Mucosa of descending colon (tissue), 3 donors: ENCODE results near the gene UBXN11. TPM values are rescaled to one million over a fixed set of nuclear protein-coding genes. Genes with fewer than 3 reads are reported as not detected.

Source experiments
- ATAC-seq: fragments of 200-7000 bp; cut with Tn5 transposase; one replicate; pipeline ENCODE4 v1.9.1; 2020; ENCODE audit warnings: mild to moderate bottlenecking, moderate library complexity
- DNase-seq, 3 donors: peaks; one replicate each; pipeline ENCODE4 v3.0.0-alpha.2; 2020
- H3K36me3 ChIP-seq: fragments of 200-600 bp; one replicate; pipeline ENCODE4 v1.8.0; 2021; ENCODE audit warnings: low read depth, mild to moderate bottlenecking
- H3K4me1 ChIP-seq: fragments of 200-600 bp; one replicate; pipeline ENCODE4 v1.8.0; 2021; ENCODE audit warnings: low read depth, mild to moderate bottlenecking
- H3K4me3 ChIP-seq: fragments of 200-600 bp; one replicate; pipeline ENCODE4 v1.8.0; 2021; ENCODE audit warnings: mild to moderate bottlenecking
- H3K9me3 ChIP-seq: fragments of 200-600 bp; one replicate; pipeline ENCODE4 v1.8.0; 2021; ENCODE audit warnings: mild to moderate bottlenecking
- intact Hi-C, 2 donors: fragments of 100-400 bp; cut with DNase I in 1 of 2; cut with micrococcal nuclease in 1 of 2; formaldehyde crosslinking; loops; one replicate each; pipeline versions ENCODE4 v1.11.0 to v1.11.1; 2022; cut with DNase I, micrococcal nuclease
- total RNA-seq, 3 donors: library from RNA; stranded (reverse); fragmentation: NEBNext Ultra II Directional in 2 of 3; extraction: Animal tissue kit (Norgen Biotek cat#: 25700) in 2 of 3; gene quantifications; one replicate each; pipeline versions ENCODE4 v1.2.1 to v1.2.4, GENCODE V29; 2021 to 2023
- TF ChIP-seq, protein P1 (sequence below): fragments of 200-600 bp; IDR thresholded peaks from one replicate; pipeline ENCODE4 v1.8.0; 2022; ENCODE audit warnings: antibody characterized with exemption, mild to moderate bottlenecking
- donor health status: DM: no; HTN: no; CAD: no; lungs with moderate emphysema.
- donor health status: DM: no; HTN: no; CAD: no.
- donor health status: DM: no; HTN: yes; CAD: no.

Gene UBXN11
- total RNA-seq, 3 donors from 2014 or later = 12.9 to 17.9 (median 16.4) TPM

DNA sequence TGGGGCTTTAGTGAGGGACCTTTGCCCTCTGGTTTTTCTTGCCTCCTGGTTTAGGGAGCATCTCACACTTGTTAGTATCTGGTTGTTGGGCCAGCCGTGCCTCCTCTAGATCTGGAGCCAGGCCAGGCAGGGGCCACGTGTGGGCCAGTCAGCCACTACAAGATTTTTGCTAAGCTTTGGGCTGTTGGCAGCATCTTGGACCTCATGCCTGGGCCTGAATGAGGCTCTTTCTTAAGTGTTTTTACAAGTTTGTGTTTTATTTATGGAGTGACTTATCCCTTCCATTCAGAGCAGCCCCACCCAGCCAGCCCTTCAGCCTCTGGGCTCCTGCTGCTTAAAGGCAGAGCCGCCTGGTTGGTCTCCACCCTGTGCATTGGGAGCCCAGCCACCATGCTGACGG is 28.1 kb downstream of the UBXN11 start:
- no peaks in the 10 kb centered on the region for H3K36me3 ChIP-seq
- peaks cover 60% of the 10 kb centered on the region for H3K4me1 ChIP-seq
- H3K4me3 ChIP-seq = no peak overlapping the region
- no peaks in the 10 kb centered on the region for H3K9me3 ChIP-seq
- TF ChIP-seq, protein P1, sequence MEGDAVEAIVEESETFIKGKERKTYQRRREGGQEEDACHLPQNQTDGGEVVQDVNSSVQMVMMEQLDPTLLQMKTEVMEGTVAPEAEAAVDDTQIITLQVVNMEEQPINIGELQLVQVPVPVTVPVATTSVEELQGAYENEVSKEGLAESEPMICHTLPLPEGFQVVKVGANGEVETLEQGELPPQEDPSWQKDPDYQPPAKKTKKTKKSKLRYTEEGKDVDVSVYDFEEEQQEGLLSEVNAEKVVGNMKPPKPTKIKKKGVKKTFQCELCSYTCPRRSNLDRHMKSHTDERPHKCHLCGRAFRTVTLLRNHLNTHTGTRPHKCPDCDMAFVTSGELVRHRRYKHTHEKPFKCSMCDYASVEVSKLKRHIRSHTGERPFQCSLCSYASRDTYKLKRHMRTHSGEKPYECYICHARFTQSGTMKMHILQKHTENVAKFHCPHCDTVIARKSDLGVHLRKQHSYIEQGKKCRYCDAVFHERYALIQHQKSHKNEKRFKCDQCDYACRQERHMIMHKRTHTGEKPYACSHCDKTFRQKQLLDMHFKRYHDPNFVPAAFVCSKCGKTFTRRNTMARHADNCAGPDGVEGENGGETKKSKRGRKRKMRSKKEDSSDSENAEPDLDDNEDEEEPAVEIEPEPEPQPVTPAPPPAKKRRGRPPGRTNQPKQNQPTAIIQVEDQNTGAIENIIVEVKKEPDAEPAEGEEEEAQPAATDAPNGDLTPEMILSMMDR = no peak
- intact Hi-C loops = loop anchor here (5.0 kb wide), 1 partner anchor 44 kb away; no protein-coding TSS in a partner anchor
- DNase-seq = peak; percentile 87 to 93 (median 93)
- peak; percentile 56 for ATAC-seq

DNA sequence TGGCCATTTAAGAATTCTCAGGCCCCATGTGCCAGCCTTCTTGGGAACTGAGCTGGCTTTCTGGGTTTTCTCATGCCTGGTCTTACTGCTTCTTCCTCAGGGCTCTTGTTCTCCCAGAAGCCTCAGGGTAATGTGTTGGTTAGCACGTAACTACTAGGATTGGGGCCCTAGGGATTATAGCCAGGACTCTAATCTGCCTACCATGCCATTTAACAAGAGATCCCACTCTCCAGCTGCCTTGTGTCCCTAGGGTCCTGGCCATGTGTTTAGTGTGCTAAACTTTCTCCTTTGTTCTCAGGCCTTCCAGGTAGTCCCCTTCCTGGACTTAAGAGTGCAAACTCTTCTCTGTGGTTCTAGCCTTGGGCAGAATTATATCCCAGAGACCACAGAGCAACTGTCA is 28.7 kb downstream of the UBXN11 start:
- Histone ChIP-seq H3K4me1 (peaks cover 60% of the 10 kb centered on the region), H3K9me3 (no peaks in the 10 kb centered on the region), H3K36me3 (no peaks in the 10 kb centered on the region), H3K4me3 (no peak overlapping the region)
- intact Hi-C loops = loop anchor here (5.0 kb wide), 1 partner anchor 45 kb away; no protein-coding TSS in a partner anchor
- no peak for ATAC-seq
- TF ChIP-seq, protein P1 = no peak
- DNase-seq = no peak

DNA sequence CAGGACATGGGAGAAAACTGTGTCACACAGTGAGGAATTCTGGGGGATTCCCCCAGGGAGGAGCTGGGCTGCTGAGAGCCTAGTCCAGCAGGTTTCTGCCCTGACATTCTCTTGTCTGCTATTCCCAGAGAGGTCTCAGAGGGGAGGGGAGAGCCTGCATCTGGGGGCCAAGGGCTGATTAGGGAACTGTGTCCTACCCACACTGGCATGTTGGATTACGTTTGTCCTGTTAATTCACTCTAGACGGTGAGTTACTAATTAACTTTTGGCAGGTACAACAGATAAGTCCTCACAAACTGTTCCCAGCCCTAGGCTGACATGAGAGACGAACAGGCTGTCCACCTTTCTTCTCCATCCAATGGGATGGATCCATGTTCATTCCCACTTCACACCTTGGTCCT is 29.2 kb downstream of the UBXN11 start:
- H3K4me1 ChIP-seq = peaks cover 60% of the 10 kb centered on the region
- no peaks in the 10 kb centered on the region for H3K9me3 ChIP-seq
- TF ChIP-seq, protein P1 = no peak
- intact Hi-C loops = loop anchor here (5.0 kb wide), 1 partner anchor 45 kb away; no protein-coding TSS in a partner anchor
- H3K36me3 ChIP-seq = no peaks in the 10 kb centered on the region
- no peak overlapping the region for H3K4me3 ChIP-seq
- DNase-seq (peak in 2 of 3 donors; percentile 59 to 60), ATAC-seq (peak; percentile 27)

DNA sequence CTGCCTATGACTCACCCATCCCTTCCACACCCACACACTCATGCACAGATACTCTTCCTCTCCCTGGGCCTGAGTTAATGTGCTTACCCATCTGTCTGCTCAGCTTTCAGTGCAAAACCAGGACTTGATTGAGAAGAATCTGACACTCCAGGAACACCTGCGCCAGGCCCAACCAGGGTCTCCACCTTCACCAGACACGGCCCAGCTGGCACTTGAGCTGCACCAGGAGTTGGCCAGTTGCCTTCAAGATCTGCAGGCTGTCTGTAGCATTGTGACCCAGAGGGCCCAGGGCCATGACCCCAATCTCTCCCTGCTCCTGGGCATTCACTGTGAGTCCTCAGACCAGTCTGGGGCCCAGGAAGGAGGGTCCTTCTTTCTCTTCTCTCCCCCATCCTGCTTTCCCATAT is 30.0 kb downstream of the UBXN11 start:
- ATAC-seq = no peak
- DNase-seq = peak in 2 of 3 donors; percentile 62 to 70
- no peak overlapping the region for H3K4me3 ChIP-seq
- TF ChIP-seq, protein P1 = no peak
- no peaks in the 10 kb centered on the region for H3K9me3 ChIP-seq
- intact Hi-C loops = loop anchor here (5.0 kb wide), 1 partner anchor 46 kb away; no protein-coding TSS in a partner anchor
- peaks cover 55% of the 10 kb centered on the region for H3K4me1 ChIP-seq
- H3K36me3 ChIP-seq = no peaks in the 10 kb centered on the region

DNA sequence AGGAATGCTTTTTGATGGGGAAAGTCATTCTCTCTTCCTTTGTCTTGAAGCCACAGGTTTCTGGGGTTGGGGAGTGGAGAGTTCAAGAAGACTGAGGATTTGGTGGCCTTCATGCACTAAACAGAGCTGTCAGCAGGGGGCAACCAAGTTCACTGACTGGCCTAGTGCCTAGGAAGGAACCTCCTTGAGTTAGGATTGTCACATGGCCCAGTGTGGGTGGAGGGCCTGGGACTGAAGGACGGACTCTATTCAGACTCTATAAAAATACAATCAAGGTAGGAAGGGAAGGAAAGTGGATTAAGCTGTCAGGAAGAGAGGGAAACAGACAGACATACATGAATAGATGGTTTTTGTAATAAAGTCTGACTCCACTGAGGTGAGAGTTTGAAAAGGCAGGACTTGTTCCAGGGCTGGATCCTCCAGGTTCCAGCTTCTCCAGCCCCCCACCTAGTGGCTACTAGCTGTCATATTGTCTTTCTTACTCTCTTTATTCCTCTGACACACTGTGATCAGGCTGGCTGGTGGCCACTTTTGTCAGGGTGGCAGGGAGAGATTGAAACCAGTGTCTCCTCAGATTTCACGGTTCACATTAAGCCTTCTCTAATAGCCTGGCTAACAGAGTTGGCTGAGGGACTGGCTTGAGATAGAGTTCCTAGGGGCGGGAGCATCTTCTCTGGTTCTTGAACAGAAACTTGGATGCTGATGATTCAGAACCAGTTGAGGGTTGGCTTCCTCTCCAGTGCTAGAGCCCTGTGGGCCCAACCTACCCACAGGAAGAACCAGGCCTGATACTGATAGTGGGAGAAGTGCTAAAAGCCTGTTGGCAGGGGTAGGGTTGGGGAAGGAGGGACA is 30.6 kb downstream of the UBXN11 start:
- Histone ChIP-seq H3K36me3 (no peaks in the 10 kb centered on the region), H3K4me1 (peaks cover 49% of the 10 kb centered on the region), H3K9me3 (no peaks in the 10 kb centered on the region), H3K4me3 (no peak overlapping the region)
- intact Hi-C loops = loop anchor here (5.0 kb wide), 1 partner anchor 46 kb away; no protein-coding TSS in a partner anchor
- TF ChIP-seq, protein P1 = peak; percentile 90
- ATAC-seq (peak; percentile 60), DNase-seq (peak; percentile 84 to 96 (median 90))
